ENCODE data around the gene IPO13.

GRCh38 chr1:43898981-43899380 lies 47.8 kb upstream of the IPO13 start:
- TF ChIP-seq CTCF (conservative IDR thresholded peaks at IDR 0.05 in 1 of 2, IDR thresholded peaks at IDR 0.05 in 1 of 2; ENCODE audit: low read depth in 1 of 2, low read length in 2 of 2) (no peak), EZH2 (IDR thresholded peaks at IDR 0.05; ENCODE audit: low read length, missing control alignments) (no peak)
